ENCODE data around the gene AKAP8L. TPM values are rescaled to one million over a fixed set of nuclear protein-coding genes. Genes with fewer than 3 reads are reported as not detected.
"Not testable (repeated sequence)": the region's sequence is repeated elsewhere in the genome, so short reads cannot be mapped to it uniquely, and the experiment has no call there.

Gene AKAP8L
- total RNA-seq, 4 donors from 2014 or later = 112 to 329 (median 172) TPM

GRCh38 chr19:15368051-15368632, 50.6 kb downstream of the AKAP8L start:
- 94 to 100% methylated on average over 2 to 24 of the region's 24 CpGs for WGBS, 2 donors (ENCODE audit: low coverage in 1 of 2)
- no peak for DNase-seq
- Histone ChIP-seq H3K27me3 (no peaks in the 10 kb centered on the region), H3K4me1 (no peaks in the 10 kb centered on the region), H3K9me3 (no peaks in the 10 kb centered on the region), H3K27ac (peak overlapping the region in 1 of 4 donors; percentile 19), H3K36me3 (peaks cover 0 to 75% (median 35%) of the 10 kb centered on the region in 4 donors), H3K4me3 (no peak overlapping the region)
- intact Hi-C loops (cut with DNase I; ENCODE audit: low total_unique reads) (no loop called here), in situ Hi-C loops (cut with MboI; ENCODE audit: low pct_ligation_motif_present in 1 of 4, low pct_unique_long_range_greater_than_20kb in 1 of 4, low sequenced_read_pairs in 3 of 4) (no loop called here)
- TF ChIP-seq POLR2AphosphoS5 (IDR thresholded peaks at IDR 0.05) (no peak), CTCF (IDR thresholded peaks at IDR 0.05) (no peak), POLR2A (IDR thresholded peaks at IDR 0.05) (no peak), EP300 (IDR thresholded peaks at IDR 0.05; ENCODE audit: low read depth) (no peak)

GRCh38 chr19:15367439-15367838, 51.3 kb downstream of the AKAP8L start:
- 81 to 83% methylated on average over 1 to 3 of the region's 3 CpGs for WGBS, 2 donors (ENCODE audit: low coverage in 1 of 2)
- Histone ChIP-seq H3K36me3 (peaks cover 0 to 69% (median 35%) of the 10 kb centered on the region in 4 donors), H3K4me1 (no peaks in the 10 kb centered on the region), H3K27ac (peak overlapping the region in 1 of 4 donors; percentile 19), H3K4me3 (no peak overlapping the region), H3K27me3 (no peaks in the 10 kb centered on the region), H3K9me3 (no peaks in the 10 kb centered on the region)
- TF ChIP-seq CTCF (IDR thresholded peaks at IDR 0.05) = no peak
- no peak for TF ChIP-seq POLR2AphosphoS5 (IDR thresholded peaks at IDR 0.05)
- TF ChIP-seq POLR2A (IDR thresholded peaks at IDR 0.05) = no peak
- TF ChIP-seq EP300 (IDR thresholded peaks at IDR 0.05; ENCODE audit: low read depth) = no peak
- no peak for DNase-seq
- in situ Hi-C loops (cut with MboI; ENCODE audit: low pct_ligation_motif_present in 1 of 4, low pct_unique_long_range_greater_than_20kb in 1 of 4, low sequenced_read_pairs in 3 of 4) (no loop called here), intact Hi-C loops (cut with DNase I; ENCODE audit: low total_unique reads) (no loop called here)

- TF ChIP-seq CTCF (IDR thresholded peaks at IDR 0.05) = no peak
- no peak for TF ChIP-seq POLR2AphosphoS5 (IDR thresholded peaks at IDR 0.05)
- no peak for TF ChIP-seq EP300 (IDR thresholded peaks at IDR 0.05; ENCODE audit: low read depth)
- TF ChIP-seq POLR2A (IDR thresholded peaks at IDR 0.05) = no peak
- Histone ChIP-seq H3K27me3 (no peaks in the 10 kb centered on the region), H3K9me3 (no peaks in the 10 kb centered on the region), H3K36me3 (peaks cover 0 to 67% (median 32%) of the 10 kb centered on the region in 4 donors), H3K4me3 (no peak overlapping the region), H3K4me1 (no peaks in the 10 kb centered on the region), H3K27ac (no peak overlapping the region)
- WGBS, 2 donors (ENCODE audit: low coverage in 1 of 2) = 82 to 94% methylated on average over 2 to 6 of the region's 6 CpGs
- DNase-seq = no peak
- intact Hi-C loops (cut with DNase I; ENCODE audit: low total_unique reads) = no loop called here
- in situ Hi-C loops (cut with MboI; ENCODE audit: low pct_ligation_motif_present in 1 of 4, low pct_unique_long_range_greater_than_20kb in 1 of 4, low sequenced_read_pairs in 3 of 4) = no loop called here
Measured at GRCh38 chr19:15365264-15365663, 53.5 kb downstream of the AKAP8L start.

GRCh38 chr19:15363791-15364190, 55.0 kb downstream of the AKAP8L start:
- H3K4me1 ChIP-seq; H3K27ac ChIP-seq; H3K27me3 ChIP-seq; H3K4me3 ChIP-seq; DNase-seq; in situ Hi-C loops (cut with MboI; ENCODE audit: low pct_ligation_motif_present in 1 of 4, low pct_unique_long_range_greater_than_20kb in 1 of 4, low sequenced_read_pairs in 3 of 4); intact Hi-C loops (cut with DNase I; ENCODE audit: low total_unique reads); H3K9me3 ChIP-seq: not testable (repeated sequence)
- WGBS, 2 donors (ENCODE audit: low coverage in 1 of 2) = 46% methylated on average over 3 of the region's 3 CpGs; no CpG with 5 or more reads in 1 of the 2 donors
- peaks cover 0 to 66% (median 32%) of the 10 kb centered on the region in 4 donors for H3K36me3 ChIP-seq

- H3K4me3 ChIP-seq; H3K4me1 ChIP-seq; H3K27me3 ChIP-seq; intact Hi-C loops (cut with DNase I; ENCODE audit: low total_unique reads); DNase-seq; in situ Hi-C loops (cut with MboI; ENCODE audit: low pct_ligation_motif_present in 1 of 4, low pct_unique_long_range_greater_than_20kb in 1 of 4, low sequenced_read_pairs in 3 of 4); H3K27ac ChIP-seq; H3K9me3 ChIP-seq: not testable (repeated sequence)
- WGBS, 2 donors (ENCODE audit: low coverage in 1 of 2) = 100% methylated on average over 5 of the region's 30 CpGs; no CpG with 5 or more reads in 1 of the 2 donors
- H3K36me3 ChIP-seq = peaks cover 0 to 68% (median 32%) of the 10 kb centered on the region in 4 donors
Measured at GRCh38 chr19:15363048-15363447, 55.7 kb downstream of the AKAP8L start.

GRCh38 chr19:15360015-15360414, 58.8 kb downstream of the AKAP8L start:
- H3K27ac ChIP-seq; H3K9me3 ChIP-seq; in situ Hi-C loops (cut with MboI; ENCODE audit: low pct_ligation_motif_present in 1 of 4, low pct_unique_long_range_greater_than_20kb in 1 of 4, low sequenced_read_pairs in 3 of 4); H3K4me3 ChIP-seq; intact Hi-C loops (cut with DNase I; ENCODE audit: low total_unique reads); H3K4me1 ChIP-seq; DNase-seq; H3K27me3 ChIP-seq: not testable (repeated sequence)
- H3K36me3 ChIP-seq = peaks cover 0 to 63% (median 28%) of the 10 kb centered on the region in 4 donors
- 52 to 73% methylated on average over 2 to 4 of the region's 4 CpGs for WGBS, 2 donors (ENCODE audit: low coverage in 1 of 2)

All from transverse colon (tissue), 4 donors.